ENCODE data around the gene ANKDD1B.
"Not testable (repeated sequence)": the region's sequence is repeated elsewhere in the genome, so short reads cannot be mapped to it uniquely, and the experiment has no call there.

Gene ANKDD1B

GRCh38 chr5:75678155-75678554, 66.9 kb downstream of the ANKDD1B start:
- Mint-ChIP-seq H3K9me3 (no peaks in the 10 kb centered on the region), H3K36me3 (peaks cover 5% of the 10 kb centered on the region), H3K27ac (no peak overlapping the region), H3K4me1 (no peaks in the 10 kb centered on the region), H3K4me3 (no peak overlapping the region), H3K27me3 (no peaks in the 10 kb centered on the region)
- ATAC-seq (ENCODE audit: low read depth): no peak
- no peak for DNase-seq (ENCODE audit: low spot score in 2 of 2)

GRCh38 chr5:75681125-75681830, 70.0 kb downstream of the ANKDD1B start:
- Mint-ChIP-seq H3K4me1 (no peaks in the 10 kb centered on the region), H3K4me3 (no peak overlapping the region), H3K36me3 (peaks cover 10% of the 10 kb centered on the region), H3K27ac (no peak overlapping the region), H3K27me3 (no peaks in the 10 kb centered on the region), H3K9me3 (no peaks in the 10 kb centered on the region)
- DNase-seq (ENCODE audit: low spot score in 2 of 2) (peak in 1 of 2 donors; percentile 29), ATAC-seq (ENCODE audit: low read depth) (peak; percentile 44)

GRCh38 chr5:75685141-75685540, 73.9 kb downstream of the ANKDD1B start:
- DNase-seq (ENCODE audit: low spot score in 2 of 2) (no peak), ATAC-seq (ENCODE audit: low read depth) (no peak)
- Mint-ChIP-seq H3K36me3 (peaks cover 8% of the 10 kb centered on the region), H3K4me3 (no peak overlapping the region), H3K27me3 (no peaks in the 10 kb centered on the region), H3K27ac (no peak overlapping the region), H3K9me3 (no peaks in the 10 kb centered on the region), H3K4me1 (no peaks in the 10 kb centered on the region)

- DNase-seq (ENCODE audit: low spot score in 2 of 2) (no peak), ATAC-seq (ENCODE audit: low read depth) (no peak)
- Mint-ChIP-seq H3K27me3 (no peaks in the 10 kb centered on the region), H3K27ac (peak overlapping the region; percentile 38), H3K4me3 (no peak overlapping the region), H3K9me3 (no peaks in the 10 kb centered on the region), H3K4me1 (no peaks in the 10 kb centered on the region), H3K36me3 (peaks cover 10% of the 10 kb centered on the region)
These were observed 75.2 kb downstream of the ANKDD1B start for GRCh38 chr5:75686480-75686879.

- Mint-ChIP-seq H3K27me3 (no peaks in the 10 kb centered on the region), H3K9me3 (no peaks in the 10 kb centered on the region), H3K36me3 (peaks cover 16% of the 10 kb centered on the region), H3K4me1 (no peaks in the 10 kb centered on the region), H3K4me3 (no peak overlapping the region), H3K27ac (no peak overlapping the region)
- ATAC-seq (ENCODE audit: low read depth) (no peak), DNase-seq (ENCODE audit: low spot score in 2 of 2) (no peak)
These were observed 79.4 kb downstream of the ANKDD1B start for GRCh38 chr5:75690669-75691068.

DNA sequence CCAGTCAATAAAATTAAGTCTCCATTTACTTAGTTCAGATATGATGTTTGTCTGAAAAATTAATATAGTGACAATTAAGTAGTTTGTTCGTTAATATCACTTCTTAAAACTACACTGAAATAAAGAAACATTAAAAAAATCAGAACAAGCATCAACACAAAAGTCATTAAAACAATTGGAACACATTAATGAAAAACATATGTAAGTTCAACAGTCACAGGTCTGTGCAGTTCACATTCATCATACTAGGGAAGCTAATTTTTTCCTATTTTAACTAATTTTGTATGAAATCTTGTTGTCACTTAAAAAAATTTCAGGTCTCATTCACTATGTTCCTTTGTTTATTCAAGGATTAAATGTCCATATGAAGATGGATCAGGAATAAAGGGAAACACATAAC, 83.5 kb downstream of the ANKDD1B start:
- Mint-ChIP-seq H3K27me3 (no peaks in the 10 kb centered on the region), H3K36me3 (peaks cover 21% of the 10 kb centered on the region)

DNA sequence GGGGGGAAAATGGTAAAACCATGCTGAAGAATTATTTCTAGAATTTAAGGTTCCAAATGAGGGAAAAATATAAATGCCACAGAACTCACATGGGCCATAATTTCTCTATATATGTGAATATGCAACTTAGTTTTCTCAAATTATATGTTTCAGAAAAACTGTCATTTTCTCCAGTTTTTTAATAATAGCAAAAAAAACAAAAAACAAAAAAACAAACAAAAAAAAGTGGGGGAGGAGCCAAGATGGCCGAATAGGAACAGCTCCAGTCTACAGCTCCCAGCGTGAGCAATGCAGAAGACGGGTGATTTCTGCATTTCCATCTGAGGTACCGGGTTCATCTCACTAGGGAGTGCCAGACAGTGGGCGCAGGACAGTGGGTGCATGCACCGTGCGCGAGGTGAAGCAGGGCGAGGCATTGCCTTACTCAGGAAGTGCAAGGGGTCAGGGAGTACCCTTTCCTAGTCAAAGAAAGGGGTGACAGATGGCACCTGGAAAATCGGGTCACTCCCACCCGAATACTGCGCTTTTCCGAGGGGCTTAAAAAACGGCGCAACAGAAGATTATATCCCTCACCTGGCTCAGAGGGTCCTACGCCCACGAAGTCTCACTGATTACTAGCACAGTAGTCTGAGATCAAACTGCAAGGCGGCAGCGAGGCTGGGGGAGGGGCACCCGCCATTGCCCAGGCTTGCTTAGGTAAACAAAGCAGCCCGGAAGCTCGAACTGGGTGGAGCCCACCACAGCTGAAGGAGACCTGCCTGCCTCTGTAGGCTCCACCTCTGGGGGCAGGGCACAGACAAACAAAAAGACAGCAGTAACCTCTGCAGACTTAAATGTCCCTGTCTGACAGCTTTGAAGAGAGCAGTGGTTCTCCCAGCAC, 84.5 kb downstream of the ANKDD1B start:
- not testable (repeated sequence) for H3K4me3 Mint-ChIP-seq; DNase-seq (ENCODE audit: low spot score in 2 of 2); H3K27ac Mint-ChIP-seq; H3K27me3 Mint-ChIP-seq; H3K9me3 Mint-ChIP-seq; ATAC-seq (ENCODE audit: low read depth); H3K4me1 Mint-ChIP-seq
- peaks cover 19% of the 10 kb centered on the region for H3K36me3 Mint-ChIP-seq

More for the DNA sequence above, 83.5 kb downstream of the ANKDD1B start:
- peaks cover 4% of the 10 kb centered on the region for H3K4me1 Mint-ChIP-seq
- ATAC-seq (ENCODE audit: low read depth) (no peak), DNase-seq (ENCODE audit: low spot score in 2 of 2) (no peak)
- H3K4me3 Mint-ChIP-seq: no peak overlapping the region
- H3K27ac Mint-ChIP-seq: no peak overlapping the region
- no peaks in the 10 kb centered on the region for H3K9me3 Mint-ChIP-seq

DNA sequence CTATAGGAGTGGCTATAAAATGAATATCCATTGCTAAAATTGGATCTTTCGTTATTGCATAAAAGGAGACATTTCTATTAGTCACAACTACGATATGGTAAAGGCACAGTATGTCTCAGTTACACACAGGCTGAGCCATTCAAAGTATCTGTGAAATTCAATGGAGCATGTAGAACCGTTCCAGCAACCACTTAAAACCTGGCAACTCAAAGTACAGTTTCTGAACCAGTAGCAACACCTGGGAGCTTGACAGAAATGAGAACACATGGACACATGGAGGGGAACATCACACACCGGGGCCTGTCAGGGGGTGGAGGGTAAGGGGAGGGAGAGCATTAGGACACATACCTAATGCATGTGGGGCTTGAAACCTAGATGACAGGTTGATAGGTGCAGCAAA, 90.6 kb downstream of the ANKDD1B start:
- ATAC-seq (ENCODE audit: low read depth) (no peak), DNase-seq (ENCODE audit: low spot score in 2 of 2) (no peak)
- Mint-ChIP-seq H3K4me3 (no peak overlapping the region), H3K4me1 (peaks cover 4% of the 10 kb centered on the region), H3K27me3 (no peaks in the 10 kb centered on the region), H3K36me3 (peaks cover 18% of the 10 kb centered on the region), H3K27ac (no peak overlapping the region), H3K9me3 (no peaks in the 10 kb centered on the region)

DNA sequence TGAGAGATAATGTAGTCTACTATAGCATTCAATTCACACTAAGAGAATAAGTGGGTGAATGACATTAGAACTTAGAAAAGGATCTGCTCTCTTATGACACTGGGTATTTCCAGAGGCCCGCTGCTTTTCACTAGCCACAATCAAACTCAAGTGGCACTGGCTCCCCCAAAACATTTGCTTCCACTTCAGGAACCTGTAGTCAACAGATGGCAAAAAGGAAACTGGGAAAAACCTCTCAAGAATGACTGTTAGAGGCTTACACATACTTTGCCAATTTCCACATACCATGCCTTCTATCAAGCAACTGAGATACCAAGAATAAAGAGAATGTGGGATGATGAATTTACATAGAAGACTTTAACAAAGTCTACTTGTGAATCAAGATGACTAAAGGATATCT, 94.8 kb downstream of the ANKDD1B start:
- Mint-ChIP-seq H3K27me3 (no peaks in the 10 kb centered on the region), H3K36me3 (peaks cover 11% of the 10 kb centered on the region), H3K9me3 (no peaks in the 10 kb centered on the region), H3K4me1 (peaks cover 3% of the 10 kb centered on the region), H3K4me3 (no peak overlapping the region), H3K27ac (no peak overlapping the region)
- ATAC-seq (ENCODE audit: low read depth) (no peak), DNase-seq (ENCODE audit: low spot score in 2 of 2) (no peak)

- Mint-ChIP-seq H3K36me3 (peaks cover 12% of the 10 kb centered on the region), H3K4me3 (no peak overlapping the region), H3K9me3 (no peaks in the 10 kb centered on the region), H3K27ac (no peak overlapping the region), H3K27me3 (no peaks in the 10 kb centered on the region), H3K4me1 (peaks cover 3% of the 10 kb centered on the region)
- DNase-seq (ENCODE audit: low spot score in 2 of 2) (no peak), ATAC-seq (ENCODE audit: low read depth) (no peak)
These were observed 95.5 kb downstream of the ANKDD1B start for GRCh38 chr5:75706775-75707174.

- Mint-ChIP-seq H3K9me3 (no peaks in the 10 kb centered on the region), H3K27ac (no peak overlapping the region), H3K27me3 (no peaks in the 10 kb centered on the region), H3K4me3 (no peak overlapping the region), H3K36me3 (peaks cover 4% of the 10 kb centered on the region), H3K4me1 (peaks cover 3% of the 10 kb centered on the region)
- ATAC-seq (ENCODE audit: low read depth) (no peak), DNase-seq (ENCODE audit: low spot score in 2 of 2) (no peak)
These were observed 96.8 kb downstream of the ANKDD1B start for GRCh38 chr5:75707911-75708509.

DNA sequence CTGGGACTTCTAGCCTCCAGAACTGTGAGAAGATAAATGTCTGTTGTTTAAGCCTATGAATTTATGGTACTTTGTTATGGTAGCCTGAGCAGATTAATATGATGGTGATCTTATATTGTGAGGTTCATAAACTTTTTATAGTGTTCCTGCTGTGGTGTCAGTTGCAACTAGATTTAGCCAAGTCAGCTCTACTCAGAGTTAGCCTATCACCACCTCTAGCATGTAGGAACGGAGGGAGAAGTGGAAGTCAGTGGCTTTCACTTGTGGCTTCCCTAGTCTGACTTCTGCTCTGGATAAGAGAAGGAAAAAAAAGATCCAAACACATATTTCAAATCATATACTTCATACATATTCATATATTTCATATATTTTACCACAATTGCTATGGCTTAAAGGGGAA, 99.4 kb downstream of the ANKDD1B start:
- Mint-ChIP-seq H3K4me1 (peaks cover 18% of the 10 kb centered on the region), H3K9me3 (no peaks in the 10 kb centered on the region), H3K36me3 (peaks cover 16% of the 10 kb centered on the region), H3K27ac (peak overlapping the region; percentile 40), H3K4me3 (no peak overlapping the region), H3K27me3 (no peaks in the 10 kb centered on the region)
- DNase-seq (ENCODE audit: low spot score in 2 of 2) (no peak), ATAC-seq (ENCODE audit: low read depth) (no peak)

DNA sequence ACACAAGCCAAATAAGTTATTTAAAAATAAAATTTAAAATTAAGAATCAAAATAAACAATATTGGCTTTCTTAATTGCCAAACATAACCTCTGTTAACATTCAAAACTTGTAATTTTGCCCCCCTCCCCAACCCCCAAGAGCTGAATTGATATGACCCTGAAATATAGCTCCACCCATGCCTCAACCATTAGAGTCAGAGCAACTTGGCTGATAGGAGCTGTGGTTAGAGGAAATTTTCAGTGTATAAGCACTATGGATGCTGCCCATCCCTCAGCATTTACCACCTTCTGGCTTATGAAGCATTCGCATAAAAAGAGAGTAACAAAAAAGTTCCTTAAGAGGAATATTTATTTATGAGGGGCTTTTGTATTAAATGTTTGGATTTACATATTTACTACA, 99.9 kb downstream of the ANKDD1B start:
- ATAC-seq (ENCODE audit: low read depth) (no peak), DNase-seq (ENCODE audit: low spot score in 2 of 2) (no peak)
- Mint-ChIP-seq H3K36me3 (peaks cover 16% of the 10 kb centered on the region), H3K4me1 (peaks cover 23% of the 10 kb centered on the region), H3K27ac (no peak overlapping the region), H3K27me3 (no peaks in the 10 kb centered on the region), H3K4me3 (no peak overlapping the region), H3K9me3 (no peaks in the 10 kb centered on the region)

GRCh38 chr5:75712091-75712490, 100.8 kb downstream of the ANKDD1B start:
- Mint-ChIP-seq H3K4me3 (no peak overlapping the region), H3K9me3 (no peaks in the 10 kb centered on the region), H3K36me3 (peaks cover 16% of the 10 kb centered on the region), H3K27ac (no peak overlapping the region), H3K27me3 (no peaks in the 10 kb centered on the region), H3K4me1 (peaks cover 25% of the 10 kb centered on the region)
- DNase-seq (ENCODE audit: low spot score in 2 of 2): no peak
- ATAC-seq (ENCODE audit: low read depth): no peak
